ENCODE measurements around the gene LIMS1.

Gene LIMS1

GRCh38 chr2:108531674-108532055 lies 2.6 kb upstream of the LIMS1 start:
- no peak for DNase-seq (ENCODE audit: low spot score)
- ChIA-PET CTCF (no interaction called here), POLR2A (ENCODE audit: low non-redundant PET) (no interaction called here)
- TF ChIP-seq CTCF (conservative IDR thresholded peaks at IDR 0.05; ENCODE audit: low read depth): no peak
- H3K27ac ChIP-seq: no peak overlapping the region

GRCh38 chr2:108534584-108535356 lies 500 bp downstream of the LIMS1 start:
- POLR2A ChIA-PET (ENCODE audit: low non-redundant PET): no interaction called here
- DNase-seq (ENCODE audit: low spot score): peak; percentile 23
- CTCF ChIA-PET: interaction anchor here (1.0 to 1.6 kb wide), 3 partner anchors 14 to 101 kb away, joined by 3 to 7 read pairs (median 6); no protein-coding TSS in a partner anchor
- peak overlapping the region; percentile 98 for H3K27ac ChIP-seq
- TF ChIP-seq CTCF (conservative IDR thresholded peaks at IDR 0.05; ENCODE audit: low read depth): no peak

GRCh38 chr2:108535357-108535631 lies 1.0 kb downstream of the LIMS1 start:
- no peak for DNase-seq (ENCODE audit: low spot score)
- no peak for TF ChIP-seq CTCF (conservative IDR thresholded peaks at IDR 0.05; ENCODE audit: low read depth)
- ChIA-PET POLR2A (ENCODE audit: low non-redundant PET) (no interaction called here), CTCF (interaction anchor here (1.0 to 1.6 kb wide), 3 partner anchors 14 to 101 kb away, joined by 3 to 7 read pairs (median 6); no protein-coding TSS in a partner anchor)
- no peak overlapping the region for H3K27ac ChIP-seq

GRCh38 chr2:108536133-108536780 lies 2.0 kb downstream of the LIMS1 start:
- ChIA-PET POLR2A (ENCODE audit: low non-redundant PET) (no interaction called here), CTCF (no interaction called here)
- no peak overlapping the region for H3K27ac ChIP-seq
- TF ChIP-seq CTCF (conservative IDR thresholded peaks at IDR 0.05; ENCODE audit: low read depth): no peak
- no peak for DNase-seq (ENCODE audit: low spot score)

GRCh38 chr2:108536911-108537310 lies 2.6 kb downstream of the LIMS1 start:
- CTCF ChIA-PET: interaction anchor here (0.7 kb wide), 1 partner anchor 49 kb away, joined by 4 read pairs; no protein-coding TSS in a partner anchor
- H3K27ac ChIP-seq: no peak overlapping the region
- no peak for TF ChIP-seq CTCF (conservative IDR thresholded peaks at IDR 0.05; ENCODE audit: low read depth)
- POLR2A ChIA-PET (ENCODE audit: low non-redundant PET): no interaction called here
- no peak for DNase-seq (ENCODE audit: low spot score)

- DNase-seq (ENCODE audit: low spot score): peak; percentile 48
- CTCF ChIA-PET: interaction anchor here (0.5 kb wide), 1 partner anchor 109 kb away, joined by 3 read pairs; no protein-coding TSS in a partner anchor
- TF ChIP-seq CTCF (conservative IDR thresholded peaks at IDR 0.05; ENCODE audit: low read depth): no peak
- POLR2A ChIA-PET (ENCODE audit: low non-redundant PET): no interaction called here
- H3K27ac ChIP-seq: peak overlapping the region; percentile 45
Observed at GRCh38 chr2:108538000-108538625, 3.8 kb downstream of the LIMS1 start.

Measured in RWPE1 (cell line).